SH-SY5Y (cell line): ENCODE data around the gene RBMS3.

Experiments
- GATA2 ChIP-seq: IDR thresholded peaks from 2 replicates; pipeline ENCODE4 v1.6.1; 2011; ENCODE audit warnings: mild to moderate bottlenecking, low read depth, low read length
- GATA3 ChIP-seq: IDR thresholded peaks from 2 replicates; pipeline ENCODE4 v1.6.1; 2011; ENCODE audit warnings: low read depth, mild to moderate bottlenecking, low read length, moderate library complexity

DNA sequence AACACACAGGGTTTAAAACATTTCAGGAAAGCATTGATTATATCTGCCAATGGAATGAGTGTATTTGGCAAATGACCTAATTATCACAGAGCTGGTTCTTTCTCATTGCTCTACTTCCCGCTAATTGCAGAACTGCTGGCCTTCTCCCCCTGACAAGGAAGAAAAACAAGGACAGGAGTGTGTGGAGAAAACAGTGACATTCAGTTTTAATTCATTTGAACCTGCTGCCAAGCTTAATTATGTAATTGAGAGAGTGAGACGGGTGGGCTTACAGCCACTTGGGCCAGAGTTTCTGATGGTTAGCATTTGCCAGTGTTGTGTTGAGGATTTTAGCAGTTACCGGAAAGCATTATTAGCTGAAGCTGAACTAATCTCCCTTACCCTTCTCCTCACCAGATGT lies 301.4 kb downstream of the RBMS3 start:
- TF ChIP-seq GATA2 (no peak), GATA3 (no peak)
